Hippocampal formation (tissue), 2 donors: ENCODE measurements around the gene USP32.

ENCODE experiments used
- DNase-seq, 2 donors: peaks; one replicate each; lab custom pipeline; 2025; lab: John Stamatoyannopoulos, UW

The USP32 gene

GRCh38 chr17:60300011-60300410 is 91.9 kb downstream of the USP32 start:
- DNase-seq = no peak

DNA sequence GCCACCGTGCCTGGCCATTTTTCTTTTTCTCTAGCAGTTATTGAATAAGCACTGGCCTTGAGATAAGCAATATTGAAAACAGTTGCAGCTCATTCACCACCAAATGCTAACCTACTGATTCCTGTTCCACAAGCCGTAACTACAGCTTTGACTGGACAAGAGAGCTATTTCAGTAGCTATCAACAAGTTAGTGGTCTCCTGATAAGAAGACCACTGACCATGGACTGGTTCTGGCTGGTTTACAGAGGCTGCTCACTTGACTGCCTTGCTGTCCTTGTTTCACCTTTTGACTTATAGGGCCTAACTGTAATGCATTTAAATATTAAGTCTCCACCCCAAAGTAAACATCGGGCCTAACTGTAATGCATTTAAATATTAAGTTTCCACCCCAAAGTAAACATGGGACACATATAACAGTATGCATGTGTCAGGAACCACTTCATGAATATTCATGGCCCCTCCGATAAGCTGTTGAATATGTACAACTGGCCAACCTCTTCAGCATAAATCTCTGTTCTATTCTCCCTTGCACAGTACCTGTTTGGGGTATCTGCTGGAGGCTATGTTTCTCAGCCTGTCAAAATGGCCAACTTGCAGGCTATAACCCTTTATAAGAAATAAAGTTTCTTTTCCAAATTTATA is 94.1 kb downstream of the USP32 start:
- no peak for DNase-seq

DNA sequence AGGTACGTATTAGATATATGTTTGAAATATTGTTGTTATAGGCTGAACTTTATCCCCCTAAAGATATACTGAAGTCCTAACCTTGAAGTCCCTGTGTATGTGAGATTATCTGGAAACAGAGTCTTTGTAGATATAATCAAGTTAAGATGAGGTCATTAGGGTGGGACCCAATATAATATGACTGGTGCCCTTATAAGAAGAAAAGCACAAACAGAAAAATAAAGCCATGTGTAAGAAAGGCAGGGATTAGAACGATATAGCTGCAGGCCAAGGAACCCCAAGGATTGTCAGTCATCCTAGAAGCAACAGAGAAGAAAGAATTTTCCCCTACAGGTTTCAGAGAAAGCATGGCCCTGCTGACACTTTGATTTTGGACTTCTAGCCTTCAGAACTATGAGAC is 95.8 kb downstream of the USP32 start:
- DNase-seq = no peak

GRCh38 chr17:60293580-60294335 is 98.2 kb downstream of the USP32 start:
- peak in 1 of 2 donors; percentile 61 for DNase-seq

GRCh38 chr17:60292697-60293096 is 99.2 kb downstream of the USP32 start:
- no peak for DNase-seq

- no peak for DNase-seq
Measured at GRCh38 chr17:60284709-60285108, 107.2 kb downstream of the USP32 start.

GRCh38 chr17:60283816-60284215 is 108.1 kb downstream of the USP32 start:
- DNase-seq = no peak

- DNase-seq = no peak
Measured at GRCh38 chr17:60280673-60281072, 111.3 kb downstream of the USP32 start.

DNA sequence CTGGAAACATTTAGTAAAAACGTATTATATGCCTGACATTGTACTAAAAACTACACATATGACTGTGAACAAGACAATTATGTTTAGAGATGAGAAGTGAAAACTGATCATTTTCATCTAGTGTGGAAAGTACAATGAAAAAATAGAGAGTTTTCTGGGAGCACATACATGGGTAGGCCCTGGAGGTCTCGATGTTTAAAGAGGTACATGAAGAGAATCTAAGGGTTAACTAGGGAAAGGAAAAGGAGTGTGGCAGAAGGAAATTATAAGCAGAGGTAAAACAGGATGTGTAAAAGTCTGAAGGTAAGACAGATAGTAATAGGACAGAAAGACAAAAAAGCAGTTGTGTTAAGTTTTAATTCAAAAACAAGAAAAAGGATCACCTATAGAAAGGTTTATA is 113.7 kb downstream of the USP32 start:
- no peak for DNase-seq

DNA sequence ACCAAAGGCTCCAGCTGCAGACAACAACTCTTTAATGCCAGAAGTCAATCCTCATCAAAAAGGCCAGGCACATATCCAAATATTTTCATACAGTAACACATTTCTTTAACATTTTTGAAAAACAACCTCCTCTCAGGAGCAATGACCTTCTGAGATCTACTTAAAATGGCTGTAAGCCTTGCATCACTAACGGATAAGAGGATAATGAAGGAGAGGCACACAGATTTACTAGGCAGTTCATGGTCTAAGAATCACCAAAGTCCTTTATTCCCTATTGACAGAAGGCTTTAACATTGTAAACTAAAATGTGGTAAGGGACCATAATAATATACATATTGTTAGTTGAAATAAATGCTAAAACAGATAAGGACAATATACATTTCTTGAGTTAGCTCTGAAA is 114.7 kb downstream of the USP32 start:
- no peak for DNase-seq

DNA sequence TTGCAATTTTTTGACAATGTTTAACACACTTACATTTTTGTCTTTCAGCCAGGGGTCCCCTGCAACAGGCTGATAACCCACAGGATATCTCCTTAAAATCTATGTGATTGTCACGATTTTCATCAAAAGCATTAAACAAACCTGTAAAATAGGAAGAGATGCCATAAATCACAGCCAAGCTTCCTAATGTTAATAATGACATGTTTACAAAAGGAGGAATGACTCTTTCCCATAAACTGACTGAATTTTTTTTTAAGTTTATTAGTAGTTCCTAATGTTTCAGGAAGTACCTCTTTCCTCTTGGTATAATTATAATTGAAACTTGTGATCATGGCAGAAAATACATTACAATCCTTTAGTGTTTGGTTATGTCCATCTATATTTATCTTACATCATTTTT is 122.5 kb downstream of the USP32 start:
- DNase-seq = no peak

GRCh38 chr17:60260540-60260939 is 131.4 kb downstream of the USP32 start:
- DNase-seq = no peak

- no peak for DNase-seq
Measured at GRCh38 chr17:60258313-60258712, 133.6 kb downstream of the USP32 start.

DNA sequence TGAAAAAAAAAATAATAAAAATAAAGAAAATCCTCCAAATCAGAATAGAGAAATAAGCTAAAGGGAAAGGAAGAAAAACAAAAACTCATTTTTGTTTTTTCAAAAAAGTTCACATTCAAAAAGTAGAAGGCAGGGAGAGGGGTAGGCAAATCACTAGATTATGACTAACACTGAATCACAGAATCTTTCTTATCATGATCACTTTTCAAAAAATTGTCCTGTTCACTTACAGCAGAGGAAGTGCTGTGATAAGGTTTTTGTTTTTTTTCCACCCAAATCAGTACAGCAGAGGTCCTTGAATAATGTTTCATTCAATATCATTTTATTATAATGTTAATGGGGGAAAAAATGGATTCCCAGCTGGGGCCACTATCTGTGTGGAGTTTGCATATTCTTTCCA is 135.8 kb downstream of the USP32 start:
- no peak for DNase-seq

DNA sequence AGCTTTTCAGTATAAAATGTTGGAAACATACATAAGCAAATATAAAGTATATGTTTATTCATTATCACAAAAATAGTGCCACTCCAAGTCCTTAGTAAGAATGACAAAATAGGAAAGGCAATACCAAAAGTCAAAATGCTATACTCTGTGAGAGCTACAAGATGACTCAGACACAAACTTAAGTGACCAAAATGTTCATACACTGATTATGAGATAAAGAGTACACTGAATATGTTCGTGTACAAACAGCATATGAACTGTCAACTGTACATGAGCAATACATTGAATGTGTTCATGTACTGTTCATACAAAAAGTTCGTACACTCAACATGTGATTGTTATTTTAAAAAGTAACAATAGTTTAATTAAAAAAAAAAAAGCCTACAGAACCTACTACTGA is 138.9 kb downstream of the USP32 start:
- no peak for DNase-seq

DNA sequence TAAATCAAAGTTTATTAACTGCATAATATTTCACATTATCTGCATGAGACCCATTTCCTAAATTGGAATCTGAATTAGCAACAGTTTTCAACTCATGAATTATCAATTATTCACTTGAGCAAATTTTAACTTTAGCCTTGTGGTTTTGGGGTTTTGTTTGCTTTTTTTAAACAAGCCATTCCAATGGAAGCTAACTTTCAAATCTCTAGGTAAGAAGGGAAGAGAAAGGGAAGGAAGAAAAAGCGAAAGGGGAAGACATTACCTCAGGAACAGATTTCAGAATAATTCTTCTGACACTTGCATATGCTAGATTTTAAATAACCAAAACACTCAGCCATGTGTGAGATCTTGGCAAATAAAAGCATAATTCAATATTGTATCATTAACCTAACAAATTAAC is 139.5 kb downstream of the USP32 start:
- no peak for DNase-seq

DNA sequence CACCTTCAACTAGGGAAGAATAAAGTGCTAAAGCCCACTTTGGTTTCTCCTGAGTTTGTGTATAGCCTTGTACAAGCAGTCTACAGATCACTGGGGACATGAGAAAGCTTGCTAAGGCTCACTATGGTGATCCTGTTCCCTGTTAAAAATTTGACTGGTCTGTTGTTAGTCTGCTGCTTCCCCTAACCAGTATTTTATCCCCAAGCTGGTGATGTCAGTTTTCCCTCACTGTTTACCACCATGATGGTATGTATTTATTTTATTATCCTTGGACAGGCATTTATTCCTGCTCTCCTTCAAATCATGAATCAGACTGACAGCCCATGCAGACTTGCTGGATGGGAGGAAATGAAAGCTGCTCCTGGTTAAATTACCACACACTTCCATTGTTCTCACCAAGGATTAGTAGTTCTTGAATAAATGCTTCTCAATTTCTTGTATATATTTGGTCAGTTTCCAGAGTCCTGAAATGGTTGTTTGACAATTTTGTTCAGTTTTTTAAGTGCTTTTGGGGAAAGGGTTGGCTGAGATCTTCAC is 142.6 kb downstream of the USP32 start:
- no peak for DNase-seq

DNA sequence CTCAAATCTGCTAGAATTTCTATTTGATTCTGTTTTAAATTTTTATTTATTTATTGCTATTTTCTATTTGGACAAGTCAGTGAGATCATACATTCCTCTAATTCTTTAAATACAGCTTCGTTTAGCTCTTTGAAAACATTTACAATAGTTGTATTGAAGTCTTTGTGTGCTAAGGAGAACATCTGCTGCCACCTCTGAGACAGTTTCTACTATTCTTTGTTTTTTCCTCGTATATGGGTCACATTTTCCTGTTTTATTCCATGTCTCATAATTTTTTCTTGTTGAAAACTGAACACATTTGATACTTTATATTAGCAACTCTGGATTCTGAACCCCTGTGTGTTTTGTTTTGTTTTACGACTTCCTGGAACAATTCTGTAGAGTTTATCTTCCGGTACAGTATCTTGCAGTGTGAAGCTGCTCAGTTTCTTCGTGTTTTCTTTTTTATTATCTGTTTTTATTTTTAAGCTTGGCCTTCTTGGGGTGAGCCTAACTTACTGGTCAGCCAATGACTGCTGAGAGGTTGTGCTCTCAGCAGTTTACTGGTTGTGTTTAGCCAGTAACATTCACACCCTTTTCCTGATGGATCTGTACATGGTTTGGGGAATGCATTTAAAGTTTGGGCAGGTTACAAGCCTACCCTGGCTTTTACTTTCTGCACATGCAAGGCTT is 143.2 kb downstream of the USP32 start:
- DNase-seq = peak in 1 of 2 donors; percentile 6

DNA sequence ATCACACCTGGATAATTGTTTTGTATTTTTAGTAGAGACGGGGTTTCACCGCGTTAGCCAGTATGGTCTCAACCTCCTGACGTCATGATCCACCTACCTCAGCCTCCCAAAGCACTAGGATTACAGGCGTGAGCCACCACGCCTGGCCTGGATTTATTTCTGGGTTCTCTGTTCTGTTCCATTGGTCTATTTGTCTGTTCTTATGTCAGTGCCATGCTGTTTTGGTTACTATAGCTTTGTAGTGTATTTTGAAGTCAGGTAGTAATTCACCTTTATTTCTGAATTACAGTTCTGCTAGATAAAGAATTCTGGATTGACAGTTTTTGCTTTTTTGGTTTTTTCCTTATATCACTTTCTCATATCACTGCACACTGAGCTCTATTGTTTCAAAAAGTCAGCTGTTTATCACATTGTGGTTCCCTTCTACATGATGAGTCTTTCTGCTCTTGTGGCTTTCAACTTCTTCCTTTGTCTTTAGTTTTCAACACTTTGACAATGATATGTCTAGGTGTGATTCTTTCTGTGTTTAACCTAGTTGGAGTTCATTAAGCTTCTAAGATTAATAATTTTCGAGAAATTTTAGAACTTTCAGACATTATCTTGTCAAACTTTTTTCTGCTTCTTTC is 144.0 kb downstream of the USP32 start:
- DNase-seq = no peak

DNA sequence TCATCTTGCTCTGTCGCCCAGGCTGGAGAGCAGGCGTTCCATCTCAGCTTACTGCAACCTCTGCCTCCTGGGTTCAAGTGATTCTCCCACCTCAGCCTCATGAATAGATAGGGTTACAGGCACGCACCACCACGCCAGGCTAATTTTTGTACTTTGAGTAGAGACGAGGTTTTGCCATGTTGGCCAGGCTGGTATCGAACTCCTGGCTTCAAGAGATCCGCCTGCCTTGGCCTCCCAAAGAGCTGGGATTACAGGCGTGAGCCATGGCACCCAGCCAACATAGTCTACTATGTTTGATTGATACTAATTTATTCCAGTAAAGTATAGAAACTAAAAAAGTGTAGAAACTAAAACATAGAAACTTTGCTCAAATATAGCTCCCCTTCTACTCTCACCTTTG is 147.3 kb downstream of the USP32 start:
- no peak for DNase-seq

GRCh38 chr17:60240290-60240689 is 151.6 kb downstream of the USP32 start:
- no peak for DNase-seq

DNA sequence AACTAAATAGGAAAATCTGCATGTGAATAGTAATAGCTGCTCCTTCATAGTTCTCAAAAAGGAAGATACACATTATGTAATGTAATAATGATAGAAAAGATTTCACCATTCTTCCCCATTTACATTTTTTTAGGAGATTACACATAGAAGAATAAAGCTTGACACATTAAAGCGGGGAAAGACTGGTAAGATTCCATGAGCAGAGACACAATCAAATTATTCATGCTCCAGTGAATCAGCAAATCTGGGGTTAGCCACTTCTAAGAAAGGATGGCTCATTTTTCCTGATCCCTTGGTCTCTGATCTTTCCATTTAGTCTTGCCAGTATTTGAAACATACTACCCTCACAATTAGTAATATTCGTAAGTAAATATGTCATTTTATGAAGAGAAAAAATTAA is 160.2 kb downstream of the USP32 start:
- peak in 1 of 2 donors; percentile 22 for DNase-seq
